Measurements from ENCODE around the gene OR1A2.
"Not testable (repeated sequence)": the region's sequence is repeated elsewhere in the genome, so short reads cannot be mapped to it uniquely, and the experiment has no call there.

Gene OR1A2

DNA sequence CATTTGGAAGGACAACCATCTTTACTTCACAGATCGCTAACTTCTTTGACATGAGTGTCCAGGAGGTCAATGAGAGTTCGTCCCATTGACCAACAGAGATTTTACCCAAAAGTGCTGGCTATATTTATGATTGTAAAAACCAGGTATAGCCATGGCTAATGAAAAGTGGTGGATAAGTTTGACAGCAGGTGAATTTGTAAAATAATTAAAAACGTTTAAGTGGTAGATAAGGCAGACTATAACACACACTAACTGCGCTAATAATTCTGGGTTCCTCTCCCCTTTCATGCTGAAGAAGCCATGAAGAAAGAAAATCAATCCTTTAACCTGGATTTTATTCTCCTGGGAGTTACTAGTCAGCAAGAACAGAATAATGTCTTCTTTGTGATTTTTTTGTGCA, at the start of gene OR1A2:
Gene OR1A2 (plus strand): TSS at position 301 of the 400 bp plus-strand sequence. CDS start 0 bp downstream, at position 301.
- DNase-seq (ENCODE audit: low read depth) = no peak

GRCh38 chr17:3157218-3157617, 40.1 kb upstream of the OR1A2 start:
- DNase-seq (ENCODE audit: low read depth) = no peak

GRCh38 chr17:3167574-3167973, 29.7 kb upstream of the OR1A2 start:
- DNase-seq (ENCODE audit: low read depth) = no peak

DNA sequence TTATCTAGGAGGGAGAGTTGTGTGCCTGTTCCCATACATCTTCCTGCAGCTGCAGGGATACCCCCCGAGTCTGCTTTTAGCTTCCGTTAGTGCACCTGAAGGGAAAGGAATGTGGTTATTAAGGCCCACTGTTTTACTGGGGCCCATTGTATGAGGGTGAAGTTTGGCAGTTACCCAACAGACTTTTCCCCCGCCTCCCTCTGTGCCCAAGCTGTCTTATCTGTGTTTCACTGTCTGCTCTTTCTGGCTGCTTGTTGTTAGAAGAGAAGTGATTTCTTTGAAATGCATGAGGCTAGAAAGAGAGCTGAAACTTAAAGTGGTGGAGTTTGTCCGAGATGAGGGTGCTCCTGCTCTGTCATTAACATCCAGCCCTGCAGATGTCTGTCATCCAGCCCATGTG, 7.4 kb upstream of the OR1A2 start:
- no peak for DNase-seq (ENCODE audit: low read depth)

DNA sequence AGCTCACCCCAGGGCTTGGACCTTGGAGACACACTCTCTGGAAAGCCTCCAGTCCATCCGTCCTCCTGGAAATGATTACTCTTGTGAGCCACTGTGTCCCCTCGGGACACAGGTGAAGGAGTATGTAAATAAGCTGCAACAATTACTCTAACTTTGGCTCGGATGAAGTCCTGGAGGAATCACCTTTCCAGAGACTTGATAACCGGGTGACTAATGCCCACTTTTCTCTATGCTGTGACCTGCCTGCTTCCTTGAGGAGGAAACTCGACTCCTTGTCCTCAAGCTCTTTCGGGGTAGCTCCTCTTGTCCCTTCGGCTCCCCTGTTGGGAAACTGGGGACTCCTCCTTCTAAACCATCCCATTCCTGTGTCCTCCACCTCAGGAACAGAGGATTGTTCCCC, 10.0 kb downstream of the OR1A2 start, which contains the start of gene OR1A1:
Gene OR1A1 (plus strand): TSS at position 301 of the 400 bp plus-strand sequence. CDS start 7,954 bp downstream, outside the sequence.
- no peak for DNase-seq (ENCODE audit: low read depth)

DNA sequence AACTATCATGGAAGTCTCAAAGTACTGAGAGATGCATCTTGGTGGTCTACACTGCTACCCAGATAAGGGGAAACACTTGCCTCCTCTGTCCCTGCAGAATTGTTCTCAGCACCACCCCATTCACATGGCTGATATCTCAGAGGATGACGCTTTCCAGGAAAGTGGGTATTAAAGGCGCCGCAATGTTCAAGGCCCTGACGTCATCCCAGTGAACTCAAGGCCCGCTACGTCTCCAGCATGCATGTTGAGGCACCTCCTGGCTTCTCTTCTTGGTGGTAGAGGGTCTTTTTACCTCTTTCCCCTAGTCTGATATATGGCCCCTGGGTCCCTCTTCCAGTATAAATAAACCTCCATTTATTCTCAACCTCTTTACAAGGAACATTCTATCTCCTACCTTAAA, 11.2 kb downstream of the OR1A2 start:
- DNase-seq (ENCODE audit: low read depth) = no peak

- no peak for DNase-seq (ENCODE audit: low read depth)
Measured at GRCh38 chr17:3213001-3213400, 15.7 kb downstream of the OR1A2 start.

- DNase-seq (ENCODE audit: low read depth) = no peak
Measured at GRCh38 chr17:3213587-3213986, 16.3 kb downstream of the OR1A2 start.

GRCh38 chr17:3219978-3220377, 22.7 kb downstream of the OR1A2 start:
- not testable (repeated sequence) for DNase-seq (ENCODE audit: low read depth)

DNA sequence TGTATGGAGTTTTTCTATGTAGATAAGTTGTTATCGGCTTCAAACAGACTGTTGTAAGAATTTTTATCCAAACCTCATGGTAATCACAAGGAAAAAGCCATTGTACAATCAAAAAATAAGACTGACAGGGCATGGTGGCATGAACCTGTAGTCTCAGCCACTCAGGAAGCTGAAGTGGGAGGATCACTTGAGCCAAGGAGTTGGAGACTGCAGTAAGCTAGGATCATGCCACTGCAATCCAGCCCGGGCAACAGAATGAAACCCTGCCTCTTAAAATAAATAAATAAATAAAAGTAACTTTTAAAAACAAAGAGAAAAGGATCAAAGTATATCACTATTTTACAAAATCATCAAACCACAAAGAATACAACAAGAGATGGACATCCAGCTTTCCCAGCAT, 24.5 kb downstream of the OR1A2 start:
- DNase-seq (ENCODE audit: low read depth) = no peak

GRCh38 chr17:3222505-3222904, 25.2 kb downstream of the OR1A2 start:
- no peak for DNase-seq (ENCODE audit: low read depth)

DNA sequence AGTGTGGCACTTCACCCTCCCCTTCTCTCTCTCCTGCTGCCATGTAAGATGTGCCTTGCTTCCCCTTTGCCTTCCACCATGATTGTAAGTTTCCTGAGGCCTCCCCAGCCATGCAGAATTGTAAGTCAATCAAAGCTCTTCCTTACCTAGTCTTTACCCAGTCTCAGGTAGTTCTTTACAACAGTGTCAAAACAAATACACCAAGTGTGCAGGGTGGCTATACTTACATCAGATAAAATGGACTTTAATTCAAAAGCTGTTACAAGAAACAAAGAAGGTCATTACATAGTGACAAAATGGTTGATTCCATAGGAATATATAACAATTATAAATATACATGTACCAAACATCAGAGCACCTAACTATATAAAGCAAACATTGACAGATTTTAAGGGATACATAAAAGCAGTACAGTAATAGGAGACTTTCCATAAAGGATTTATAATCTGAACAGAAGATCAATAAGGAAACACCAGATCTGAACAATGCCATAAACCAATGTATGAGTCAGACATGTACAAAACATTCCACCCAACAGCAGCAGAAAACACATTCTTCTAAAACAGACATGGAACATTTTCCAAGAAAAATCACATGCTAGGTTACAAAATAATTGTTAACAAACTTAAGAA, 27.5 kb downstream of the OR1A2 start:
- not testable (repeated sequence) for DNase-seq (ENCODE audit: low read depth)

DNA sequence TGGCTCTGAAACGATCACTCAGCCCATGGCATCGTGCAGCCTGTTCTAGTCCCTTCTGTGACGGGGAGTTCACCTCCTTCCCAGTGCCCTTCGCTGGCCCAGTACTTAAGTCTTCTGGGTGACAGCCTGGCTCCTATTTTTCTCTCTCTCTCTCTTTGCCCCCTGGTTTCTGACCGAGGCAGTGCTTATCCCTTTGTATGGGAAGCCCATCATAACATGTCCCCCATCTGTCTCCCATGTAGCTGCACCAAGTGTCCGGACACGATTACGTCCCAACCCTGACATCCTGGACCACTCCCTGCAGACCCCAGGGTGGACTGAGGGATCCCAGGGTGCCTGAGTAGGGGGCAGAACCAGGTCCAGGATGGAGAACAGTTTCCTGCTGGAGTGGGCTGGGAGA, 35.0 kb downstream of the OR1A2 start:
- DNase-seq (ENCODE audit: low read depth) = not testable (repeated sequence)

DNA sequence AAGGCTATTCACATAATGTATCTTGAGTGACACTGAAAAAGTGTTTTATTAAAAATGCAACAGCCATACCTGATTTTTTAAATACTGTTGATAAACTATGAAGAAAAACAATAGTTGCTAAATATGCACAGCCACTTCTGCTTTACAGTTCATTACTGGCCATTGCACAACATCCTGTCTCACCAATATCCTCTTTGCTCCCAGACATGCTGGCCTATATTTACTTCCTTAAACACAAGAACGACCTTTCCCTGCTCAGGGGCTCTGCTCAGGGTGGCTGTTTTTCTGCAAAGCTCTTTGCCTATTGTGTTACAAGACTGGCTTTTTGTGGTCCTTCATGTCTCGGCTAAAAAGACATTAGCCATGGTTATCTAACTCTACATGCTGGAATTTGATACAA, 41.4 kb downstream of the OR1A2 start:
- not testable (repeated sequence) for DNase-seq (ENCODE audit: low read depth)

GRCh38 chr17:3241044-3241443, 43.7 kb downstream of the OR1A2 start:
- not testable (repeated sequence) for DNase-seq (ENCODE audit: low read depth)

DNA sequence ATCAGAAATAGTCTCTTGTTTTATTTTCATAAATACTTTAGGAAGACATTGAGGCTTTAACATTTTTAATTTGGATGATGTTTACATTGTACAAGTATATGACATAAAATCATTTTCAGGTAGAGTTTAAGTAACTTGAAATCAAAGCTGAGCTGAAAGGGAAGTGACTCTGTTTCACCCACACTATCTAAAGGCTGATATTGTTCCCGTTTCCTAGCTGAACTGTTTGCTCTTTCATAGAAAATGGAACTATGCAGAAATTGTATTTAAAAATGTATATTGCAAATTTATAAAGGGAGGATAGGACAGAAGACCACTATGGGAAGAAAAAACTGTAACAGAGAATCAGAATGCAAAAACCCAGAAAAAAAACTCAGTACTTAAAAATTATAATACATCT, 47.5 kb downstream of the OR1A2 start:
- DNase-seq (ENCODE audit: low read depth) = not testable (repeated sequence)
